H9 (cell line): ENCODE results near the gene SLC2A4. TPM values are rescaled to one million over a fixed set of nuclear protein-coding genes. Genes with fewer than 3 reads are reported as not detected.

Experiments
- DNase-seq: peaks from one replicate; pipeline ENCODE4 v3.0.0-alpha.2; 2017
- H2AFZ ChIP-seq: one replicate; pipeline ENCODE4 v1.6.1; 2013; ENCODE audit warnings: mild to moderate bottlenecking, low read length, control low read depth, moderate library complexity
- H2AK5ac ChIP-seq: 2 replicates; pipeline ENCODE4 v1.6.1; 2013; ENCODE audit warnings: low read length, control low read depth, mixed read lengths; ENCODE audit not compliant: insufficient read length
- H2BK120ac ChIP-seq: one replicate; pipeline ENCODE4 v1.6.1; 2013; ENCODE audit warnings: low read depth, mild to moderate bottlenecking, low read length, control low read depth, inconsistent platforms; ENCODE audit not compliant: poor library complexity, severe bottlenecking
- H2BK12ac ChIP-seq: 2 replicates; pipeline ENCODE4 v1.6.1; 2013; ENCODE audit warnings: low read length, control low read depth, mixed read lengths, low read depth; ENCODE audit not compliant: insufficient read length
- H2BK15ac ChIP-seq: 2 replicates; pipeline ENCODE4 v1.6.1; 2013; ENCODE audit warnings: low read depth, low read length, control low read depth
- H2BK20ac ChIP-seq: one replicate; pipeline ENCODE4 v1.6.1; 2013; ENCODE audit warnings: low read depth, mild to moderate bottlenecking, low read length, control low read depth, inconsistent platforms; ENCODE audit not compliant: poor library complexity, severe bottlenecking
- H2BK5ac ChIP-seq: 2 replicates; pipeline ENCODE4 v1.6.1; 2013; ENCODE audit warnings: low read length, control low read depth, mixed read lengths; ENCODE audit not compliant: insufficient read length
- H3K14ac ChIP-seq: 2 replicates; pipeline ENCODE4 v1.6.1; 2013; ENCODE audit warnings: low read length, control low read depth; ENCODE audit not compliant: insufficient read depth
- H3K18ac ChIP-seq: 2 replicates; pipeline ENCODE4 v1.6.1; 2013; ENCODE audit warnings: low read depth, mild to moderate bottlenecking, mixed read lengths, low read length, control low read depth; ENCODE audit not compliant: insufficient read length
- H3K23ac ChIP-seq: 2 replicates; pipeline ENCODE4 v1.6.1; 2013; ENCODE audit warnings: low read length, control low read depth, mixed read lengths, low read depth; ENCODE audit not compliant: insufficient read length
- H3K23me2 ChIP-seq: 2 replicates; pipeline ENCODE4 v1.6.1; 2013; ENCODE audit warnings: low read depth, mild to moderate bottlenecking, mixed read lengths, low read length, control low read depth; ENCODE audit not compliant: insufficient read length, poor library complexity, severe bottlenecking
- H3K27ac ChIP-seq: 2 replicates; pipeline ENCODE4 v1.5.1; 2013; ENCODE audit warnings: low read length, control low read depth, mixed read lengths, low read depth; ENCODE audit not compliant: insufficient read length
- H3K27me3 ChIP-seq: 2 replicates; pipeline ENCODE4 v1.6.1; 2013; ENCODE audit warnings: low read length, control low read depth, inconsistent platforms; ENCODE audit not compliant: insufficient read depth
- H3K4ac ChIP-seq: 2 replicates; pipeline ENCODE4 v1.6.1; 2013; ENCODE audit warnings: low read depth, mild to moderate bottlenecking, control low read depth, inconsistent platforms, low read length, moderate library complexity
- H3K4me1 ChIP-seq: 2 replicates; pipeline ENCODE4 v1.6.1; 2013; ENCODE audit warnings: low read length, control low read depth, inconsistent platforms; ENCODE audit not compliant: insufficient read depth
- H3K4me2 ChIP-seq: 2 replicates; pipeline ENCODE4 v1.6.1; 2013; ENCODE audit warnings: low read length, control low read depth, mixed read lengths; ENCODE audit not compliant: insufficient read length, insufficient read depth
- H3K56ac ChIP-seq: 2 replicates; pipeline ENCODE4 v1.6.1; 2013; ENCODE audit warnings: low read depth, mild to moderate bottlenecking, mixed read lengths, low read length, control low read depth; ENCODE audit not compliant: insufficient read length
- H3K79me1 ChIP-seq: 2 replicates; pipeline ENCODE4 v1.6.1; 2013; ENCODE audit warnings: low read depth, mild to moderate bottlenecking, moderate library complexity, low read length, control low read depth, inconsistent platforms; ENCODE audit not compliant: insufficient read depth, poor library complexity, severe bottlenecking
- H3K79me2 ChIP-seq: 2 replicates; pipeline ENCODE4 v1.6.1; 2013; ENCODE audit warnings: low read length, control low read depth, inconsistent platforms; ENCODE audit not compliant: insufficient read depth
- H3K9ac ChIP-seq: 2 replicates; pipeline ENCODE4 v1.6.1; 2013; ENCODE audit warnings: low read length, control low read depth, mixed read lengths; ENCODE audit not compliant: insufficient read length; ENCODE audit errors: extremely low read depth
- H3K9me3 ChIP-seq: one replicate; pipeline ENCODE4 v1.6.1; 2013; ENCODE audit warnings: low read depth, low read length, inconsistent platforms; ENCODE audit not compliant: control insufficient read depth
- H3T11ph ChIP-seq: one replicate; pipeline ENCODE4 v1.6.1; 2013; ENCODE audit warnings: mild to moderate bottlenecking, low read length, control low read depth, inconsistent platforms
- H4K20me1 ChIP-seq: one replicate; pipeline ENCODE4 v1.6.1; 2013; ENCODE audit not compliant: control insufficient read depth, insufficient read length, insufficient read depth
- H4K5ac ChIP-seq: 2 replicates; pipeline ENCODE4 v1.6.1; 2013; ENCODE audit warnings: low read depth, mild to moderate bottlenecking, mixed read lengths, low read length, control low read depth; ENCODE audit not compliant: insufficient read length
- H4K8ac ChIP-seq: replicated peaks from 2 replicates; pipeline ENCODE4 v1.6.1; 2013; ENCODE audit warnings: low read length, control low read depth, mixed read lengths, low read depth; ENCODE audit not compliant: insufficient read length
- H4K91ac ChIP-seq: 2 replicates; pipeline ENCODE4 v1.6.1; 2013; ENCODE audit warnings: low read depth, mild to moderate bottlenecking, moderate library complexity, mixed read lengths, low read length, control low read depth; ENCODE audit not compliant: insufficient read length
- H3K27ac Mint-ChIP-seq, 3 experiments: 2 replicates in 2 of 3; 3 replicates in 1 of 3; pipeline ENCODE4 v1.8.0; 2020 to 2021; ENCODE audit warnings: mixed read lengths in 3 of 3, mild to moderate bottlenecking in 1 of 3, moderate library complexity in 1 of 3
- H3K27me3 Mint-ChIP-seq: 2 replicates; pipeline ENCODE4 v1.8.0; 2021; ENCODE audit warnings: low read depth, mild to moderate bottlenecking, moderate library complexity, mixed read lengths
- H3K36me3 Mint-ChIP-seq, 3 experiments: 2 replicates in 2 of 3; 3 replicates in 1 of 3; pipeline ENCODE4 v1.8.0; 2020 to 2021; ENCODE audit warnings: low read depth in 3 of 3, mixed read lengths in 3 of 3; ENCODE audit not compliant: insufficient read depth in 1 of 3
- H3K4me1 Mint-ChIP-seq, 2 experiments: 2 replicates each; pipeline ENCODE4 v1.8.0; 2020; ENCODE audit warnings: mixed read lengths in 2 of 2
- H3K4me3 Mint-ChIP-seq, 2 experiments: 2 replicates in 1 of 2; 3 replicates in 1 of 2; pipeline ENCODE4 v1.8.0; 2020 to 2021; ENCODE audit warnings: mild to moderate bottlenecking in 2 of 2, mixed read lengths in 2 of 2, moderate library complexity in 1 of 2
- H3K9me3 Mint-ChIP-seq, 2 experiments: 2 replicates in 1 of 2; 3 replicates in 1 of 2; pipeline ENCODE4 v1.8.0; 2020; ENCODE audit warnings: mild to moderate bottlenecking in 2 of 2, mixed read lengths in 2 of 2, moderate library complexity in 1 of 2
- CTCF ChIP-seq: fragments of 200-600 bp; sonication (generic); conservative IDR thresholded peaks from 3 replicates; pipeline ENCODE4 v1.8.0; 2021; ENCODE audit warnings: antibody characterized with exemption, mild to moderate bottlenecking
- WGBS: extraction: QIAGEN DNeasy Blood & Tissue Kit; methylation state at CpG from one replicate; pipeline ENCODE4 v1.1.7; 2013; ENCODE audit warnings: missing lambda C conversion rate, low lambda C conversion rate, mixed read lengths; ENCODE audit not compliant: insufficient read length; ENCODE audit errors: extremely low coverage; 5-methylcytosine and 5-hydroxymethylcytosine counted together
- total RNA-seq: library from RNA; stranded (reverse); gene quantifications from 2 replicates; pipeline ENCODE4 v1.2.1, GENCODE V29; 2021

Gene SLC2A4
- total RNA-seq, 1 experiment from 2014 or later = 4.4 TPM

- peaks cover 4% of the 10 kb centered on the region for H3K23me2 ChIP-seq
- no peaks in the 10 kb centered on the region for H3K79me2 ChIP-seq
- H3K23ac ChIP-seq = no peak overlapping the region
- no peak overlapping the region for H3T11ph ChIP-seq
- no peak overlapping the region for H2BK15ac ChIP-seq
- H4K8ac ChIP-seq = no peak overlapping the region
- no peaks in the 10 kb centered on the region for H3K79me1 ChIP-seq
- peaks cover 3% of the 10 kb centered on the region in 2 experiments; a peak in 3 of 5 replicates for H3K9me3 Mint-ChIP-seq
- TF ChIP-seq CTCF = peak; percentile 97
- H2AFZ ChIP-seq = no peak overlapping the region
- H2BK20ac ChIP-seq = no peak overlapping the region
- peaks cover 2% of the 10 kb centered on the region for H3K27me3 ChIP-seq
- no peak overlapping the region for H3K27ac ChIP-seq
- no peak overlapping the region for H2BK12ac ChIP-seq
- H3K4me1 ChIP-seq = peaks cover 4% of the 10 kb centered on the region; the same call in 1 of the 2 replicates
- H4K91ac ChIP-seq = no peak overlapping the region
- no peaks in the 10 kb centered on the region for H3K9me3 ChIP-seq
- H3K56ac ChIP-seq = no peak overlapping the region
- H3K4me1 Mint-ChIP-seq = peaks cover 10 to 22% of the 10 kb centered on the region in 2 experiments
- H3K27ac Mint-ChIP-seq = no peak overlapping the region; a peak in 1 of 7 replicates
- no peak overlapping the region for H3K4ac ChIP-seq
- no peaks in the 10 kb centered on the region for H4K20me1 ChIP-seq
- peak; percentile 96 for DNase-seq
- H3K9ac ChIP-seq = no peak overlapping the region
- no peak overlapping the region for H4K5ac ChIP-seq
- peak overlapping the region; percentile 28 for H3K18ac ChIP-seq
- H3K27me3 Mint-ChIP-seq = peaks cover 74% of the 10 kb centered on the region
- H2AK5ac ChIP-seq = no peak overlapping the region
- no CpG with 5 or more reads among the region's 51 CpGs for WGBS
- H2BK120ac ChIP-seq = no peak overlapping the region
- no peak overlapping the region for H3K14ac ChIP-seq
- H3K4me3 Mint-ChIP-seq = peak overlapping the region; percentile 14 to 83; a peak in 4 of 5 replicates
- H3K36me3 Mint-ChIP-seq = peaks cover 0 to 3% (median 0%) of the 10 kb centered on the region in 3 experiments; a peak in 2 of 7 replicates
- peak overlapping the region; percentile 73 for H3K4me2 ChIP-seq
- no peak overlapping the region for H2BK5ac ChIP-seq
These were observed 14.8 kb downstream of the SLC2A4 start for GRCh38 chr17:7296189-7296861.
